GM21717 (cell line): ENCODE data around the gene HTR1D.
"Not testable (repeated sequence)": the region's sequence is repeated elsewhere in the genome, so short reads cannot be mapped to it uniquely, and the experiment has no call there.

Experiments used
- ATAC-seq: cut with Tn5 transposase; IDR thresholded peaks from one replicate; pipeline ENCODE4 v1.9.1; 2021; ENCODE audit warnings: mild to moderate bottlenecking, moderate library complexity; ENCODE audit not compliant: unreplicated experiment

The HTR1D gene

GRCh38 chr1:23216771-23217420 is 406 bp downstream of the HTR1D start:
- ATAC-seq = no peak

GRCh38 chr1:23215751-23216449 is 1.4 kb downstream of the HTR1D start:
- no peak for ATAC-seq

- no peak for ATAC-seq
These were observed 2.0 kb downstream of the HTR1D start for GRCh38 chr1:23215291-23215690.

- ATAC-seq = no peak
These were observed 2.7 kb downstream of the HTR1D start for GRCh38 chr1:23214640-23215039.

DNA sequence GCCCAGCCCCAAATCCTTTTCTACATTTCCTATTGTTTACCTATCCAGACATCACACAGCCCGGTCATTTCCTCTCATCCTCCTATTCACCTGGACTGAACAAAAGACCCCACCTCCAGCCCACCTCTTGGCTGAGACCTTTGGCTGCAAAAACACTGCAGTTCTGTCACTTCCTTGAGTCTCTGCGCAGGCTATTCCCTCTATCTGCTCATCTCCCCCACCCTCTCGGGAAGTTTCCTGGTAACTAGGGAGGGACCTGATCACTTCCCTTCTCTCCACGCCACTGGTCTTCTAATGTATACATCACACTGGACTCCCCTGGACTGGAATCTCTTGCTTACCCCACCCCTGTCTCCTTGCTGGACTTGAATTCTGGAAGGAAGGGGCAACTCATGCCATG is 5.3 kb downstream of the HTR1D start:
- ATAC-seq = no peak

DNA sequence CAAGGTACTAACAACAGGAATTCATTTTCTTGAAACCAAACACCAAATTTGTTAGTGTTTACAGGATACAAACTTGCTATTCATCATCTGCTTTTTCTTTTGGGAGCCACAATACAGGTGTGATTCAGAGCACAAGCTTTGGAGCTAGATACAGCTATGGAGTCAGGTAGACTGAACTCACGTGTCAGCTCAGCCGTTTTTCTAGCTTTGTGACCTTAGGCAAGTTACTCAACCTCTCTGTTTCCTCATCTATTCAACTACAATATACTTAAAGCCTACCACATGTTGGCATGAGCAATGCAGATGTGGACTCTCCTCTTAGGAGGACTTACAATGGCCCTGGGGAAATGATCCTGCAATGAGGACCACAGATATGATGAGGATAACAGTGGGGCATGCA is 6.3 kb downstream of the HTR1D start:
- ATAC-seq = no peak

- no peak for ATAC-seq
These were observed 6.9 kb downstream of the HTR1D start for GRCh38 chr1:23210351-23210785.

DNA sequence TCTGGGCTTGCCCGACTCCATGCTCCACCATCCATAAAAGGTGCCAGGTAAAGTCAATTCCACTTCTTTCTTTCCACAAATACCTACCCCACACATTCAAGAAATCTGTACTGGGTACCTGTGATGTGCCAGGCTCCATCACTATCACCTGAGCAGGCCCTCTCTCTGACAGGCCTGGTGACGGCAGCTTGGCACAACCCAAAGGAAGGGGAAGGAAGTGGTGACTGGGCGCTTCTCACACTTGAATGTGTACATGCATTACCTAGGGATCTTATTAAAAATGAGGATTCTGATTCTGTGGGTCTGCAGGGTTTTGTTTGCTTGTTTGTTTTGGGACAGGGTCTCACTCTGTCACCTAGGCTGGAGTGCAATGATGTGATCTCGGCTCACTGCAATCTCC is 7.5 kb downstream of the HTR1D start:
- ATAC-seq = no peak

DNA sequence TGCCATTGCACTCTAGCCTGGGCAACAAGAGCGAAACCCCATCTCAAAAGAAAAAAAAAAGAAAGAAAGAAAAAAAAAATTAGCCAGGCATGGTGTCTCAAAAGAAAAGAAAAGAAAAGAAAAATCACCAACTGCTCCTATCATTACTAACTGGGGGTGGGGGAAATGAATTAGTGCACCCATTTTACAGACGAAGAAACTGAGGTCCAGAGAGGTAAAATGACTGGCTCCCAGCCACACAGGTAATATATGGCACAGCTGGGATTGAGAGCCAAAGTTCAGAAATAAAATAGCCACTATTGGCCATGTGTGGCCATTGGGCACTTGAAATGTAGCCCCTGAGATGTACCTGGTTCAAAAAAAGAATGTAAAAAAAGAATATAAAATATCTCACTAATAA is 8.8 kb downstream of the HTR1D start:
- ATAC-seq = no peak

GRCh38 chr1:23207733-23208132 is 9.6 kb downstream of the HTR1D start:
- not testable (repeated sequence) for ATAC-seq

DNA sequence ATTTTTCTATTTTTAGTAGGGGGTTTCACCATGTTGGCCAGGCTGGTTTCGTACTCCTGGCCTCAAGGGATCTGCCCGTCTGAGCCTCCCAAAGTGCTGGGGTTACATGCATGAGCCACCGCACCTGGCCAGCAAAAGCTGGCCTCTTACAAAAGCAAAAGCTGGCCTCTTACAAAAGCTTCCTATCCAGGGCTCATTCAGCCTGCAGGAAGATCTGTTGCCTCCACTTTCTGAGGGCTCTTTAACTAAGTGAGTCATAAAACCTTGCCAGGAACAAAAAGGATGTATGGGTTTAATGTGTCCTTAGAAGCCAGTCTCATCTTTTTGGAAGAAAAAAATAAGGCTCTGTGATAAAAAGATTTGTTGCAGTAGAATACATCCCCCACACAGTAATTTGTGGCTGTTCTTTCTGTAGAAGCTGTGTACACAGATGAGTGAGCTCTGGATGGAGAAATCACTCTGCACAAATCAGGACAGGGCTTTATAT is 15.0 kb downstream of the HTR1D start:
- no peak for ATAC-seq

GRCh38 chr1:23200883-23201282 is 16.4 kb downstream of the HTR1D start:
- no peak for ATAC-seq

DNA sequence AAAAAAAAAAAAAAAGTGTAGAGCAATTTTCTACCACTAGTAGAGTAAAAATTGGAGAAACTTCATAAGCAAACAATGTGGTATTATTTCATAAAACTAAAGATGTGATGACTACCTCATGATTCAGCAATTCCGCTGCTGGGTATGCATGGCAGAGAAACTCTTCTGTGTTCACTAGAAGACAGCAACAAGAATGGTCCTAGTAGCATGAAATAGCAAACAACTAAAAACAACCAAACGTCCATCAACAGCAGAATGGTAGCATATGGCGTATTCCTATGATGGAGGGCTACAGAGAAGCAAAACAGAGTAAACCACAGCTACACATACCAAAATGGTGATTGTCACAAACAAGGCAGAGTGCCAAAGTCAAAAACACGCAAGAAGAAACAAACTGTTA is 18.9 kb downstream of the HTR1D start:
- no peak for ATAC-seq

DNA sequence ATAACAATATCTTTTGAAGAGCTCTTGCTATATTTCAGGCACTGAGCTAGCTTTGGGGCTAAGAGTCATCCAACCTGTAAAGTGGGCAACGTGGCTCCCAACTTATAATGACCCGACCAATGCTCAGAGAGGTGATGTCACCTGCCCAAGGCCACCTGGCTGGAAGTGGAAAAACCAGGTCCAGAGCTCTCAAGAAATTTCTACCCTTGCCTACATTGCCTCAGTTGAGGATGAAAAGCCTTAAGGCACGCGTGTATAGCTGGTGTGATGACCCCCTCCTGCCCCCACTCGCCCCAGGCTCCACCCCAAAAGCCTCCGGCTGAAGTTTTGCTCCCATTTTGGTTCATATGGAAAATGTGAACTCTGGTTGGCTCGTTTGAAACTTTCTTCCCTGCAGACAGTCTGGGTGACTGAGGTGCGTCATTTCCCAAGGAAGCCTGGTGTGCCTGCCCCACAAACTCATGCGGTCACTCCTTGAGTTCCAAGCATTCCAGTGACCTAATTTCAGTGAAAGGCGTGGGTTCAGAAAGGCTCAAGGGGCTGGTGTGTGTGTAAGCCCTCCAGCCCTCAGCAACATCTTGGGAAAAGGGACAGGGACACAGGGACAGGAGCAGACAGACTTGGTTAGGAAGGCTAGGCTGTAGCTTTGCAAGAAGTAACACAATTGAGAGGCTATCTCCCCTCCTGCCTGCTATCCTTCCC is 20.5 kb downstream of the HTR1D start:
- ATAC-seq = no peak

DNA sequence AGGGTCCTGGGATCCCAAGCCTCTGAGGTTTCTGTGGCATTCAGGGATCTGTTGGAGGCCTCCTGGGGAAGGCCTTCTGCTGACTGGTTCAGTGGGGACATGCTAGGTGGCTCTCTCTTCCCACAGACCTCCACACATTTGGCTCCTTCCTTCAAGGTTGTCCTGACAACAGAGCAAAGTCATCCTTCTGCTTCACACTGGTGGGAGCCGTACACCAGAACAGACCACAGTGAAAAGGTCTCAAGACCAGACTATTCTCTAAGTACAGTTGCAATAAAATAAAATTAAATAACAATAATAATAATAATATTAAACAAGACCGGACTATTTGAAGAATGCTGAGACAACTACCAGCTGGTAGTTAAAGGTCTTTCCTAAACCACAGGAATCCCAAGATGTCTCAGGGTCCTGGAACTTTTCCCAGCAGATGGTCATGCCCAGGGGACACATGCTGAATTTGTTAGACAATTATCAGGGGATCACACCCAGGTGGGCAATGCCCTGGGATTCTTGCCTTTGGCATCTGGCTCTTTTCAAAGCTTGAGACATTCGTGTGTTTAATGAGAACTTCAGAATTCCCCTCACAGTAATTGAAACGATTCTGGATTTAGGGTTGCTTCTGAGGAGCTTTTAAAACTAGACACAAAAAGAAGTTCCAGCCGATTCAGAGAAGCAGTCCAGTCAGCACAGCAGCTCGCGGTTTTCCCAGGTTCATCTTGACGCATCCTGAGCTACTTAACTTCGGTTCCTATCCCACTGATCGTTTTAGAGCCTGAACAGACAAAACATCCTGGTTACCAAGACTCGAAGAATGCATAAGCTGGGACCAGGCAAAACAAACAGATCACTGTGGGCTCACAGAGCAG is 22.9 kb downstream of the HTR1D start:
- no peak for ATAC-seq

DNA sequence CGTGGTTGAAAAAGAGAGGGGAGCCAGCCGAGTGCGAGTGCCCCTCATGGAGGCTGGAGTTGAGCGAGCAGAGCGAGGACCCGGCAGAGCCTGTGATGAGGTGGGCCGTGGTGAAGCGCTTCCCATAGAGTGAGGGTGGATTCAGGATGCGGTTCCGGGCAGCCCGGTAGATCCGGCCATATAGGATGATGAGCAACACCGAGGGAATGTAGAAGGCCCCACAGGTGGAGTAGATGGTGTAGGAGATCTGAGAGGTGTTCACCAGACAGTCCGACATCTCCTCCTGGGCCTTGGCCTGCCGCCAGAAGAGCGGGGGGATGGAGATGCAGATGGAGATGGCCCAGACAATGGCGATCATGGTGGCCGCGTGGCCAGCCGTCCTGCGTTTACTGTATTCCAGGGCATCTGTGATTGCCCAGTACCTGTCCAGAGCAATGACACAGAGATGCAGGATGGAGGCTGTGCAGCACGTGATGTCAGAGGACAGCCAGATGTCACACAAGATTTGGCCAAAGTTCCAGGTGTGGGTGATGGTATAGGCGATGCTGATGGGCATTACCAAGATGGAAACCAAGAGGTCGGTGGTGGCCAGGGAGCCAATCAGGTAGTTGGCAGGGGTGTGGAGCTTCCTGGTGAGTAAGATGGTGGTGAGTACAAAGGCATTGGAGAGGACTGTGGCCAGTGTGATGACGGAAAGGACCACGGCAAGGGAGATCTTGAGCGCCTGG is 23.7 kb downstream of the HTR1D start:
- no peak for ATAC-seq

DNA sequence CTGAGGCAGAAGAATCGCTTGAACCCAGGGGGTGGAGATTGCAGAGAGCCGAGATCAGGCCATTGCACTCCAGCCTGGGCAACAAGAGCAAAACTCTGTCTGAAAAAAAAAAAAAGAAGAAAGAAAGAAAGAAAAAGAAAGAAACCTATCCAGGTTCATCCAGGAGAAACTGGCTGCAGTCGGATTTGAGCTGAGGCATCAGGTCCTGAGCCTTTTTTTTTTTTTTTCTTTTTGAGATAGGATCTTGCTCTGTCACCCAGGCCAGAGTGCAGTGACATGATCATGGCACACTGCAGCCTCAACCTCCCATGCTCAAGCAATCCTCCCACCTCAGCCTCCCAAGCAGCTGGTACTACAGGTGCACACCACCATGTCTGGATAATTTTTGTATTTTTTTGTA is 26.1 kb downstream of the HTR1D start:
- ATAC-seq = no peak

DNA sequence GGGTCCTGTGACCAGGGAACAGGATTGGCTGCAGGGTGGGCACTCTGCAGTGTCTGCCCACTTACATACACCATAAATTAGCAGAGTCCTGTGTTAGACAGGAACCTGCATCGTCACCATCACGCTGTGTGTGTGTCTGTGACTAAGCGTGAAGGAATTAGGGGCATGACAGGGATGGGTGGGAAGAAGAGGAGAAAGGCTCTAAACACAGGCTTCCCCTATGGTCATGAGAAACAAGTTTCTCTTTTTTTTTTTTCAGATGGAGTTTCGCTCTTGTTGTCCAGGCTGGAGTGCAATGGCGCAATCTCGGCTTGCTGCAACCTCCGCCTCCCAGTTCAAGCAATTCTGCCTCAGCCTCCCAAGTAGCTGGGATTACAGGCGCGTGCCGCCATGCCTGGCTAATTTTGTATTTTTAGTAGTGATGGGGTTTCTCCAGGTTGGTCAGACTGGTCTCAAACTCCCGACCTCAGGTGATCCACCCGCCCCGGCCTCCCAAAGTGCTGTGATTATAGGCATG is 28.3 kb downstream of the HTR1D start:
- ATAC-seq = not testable (repeated sequence)

DNA sequence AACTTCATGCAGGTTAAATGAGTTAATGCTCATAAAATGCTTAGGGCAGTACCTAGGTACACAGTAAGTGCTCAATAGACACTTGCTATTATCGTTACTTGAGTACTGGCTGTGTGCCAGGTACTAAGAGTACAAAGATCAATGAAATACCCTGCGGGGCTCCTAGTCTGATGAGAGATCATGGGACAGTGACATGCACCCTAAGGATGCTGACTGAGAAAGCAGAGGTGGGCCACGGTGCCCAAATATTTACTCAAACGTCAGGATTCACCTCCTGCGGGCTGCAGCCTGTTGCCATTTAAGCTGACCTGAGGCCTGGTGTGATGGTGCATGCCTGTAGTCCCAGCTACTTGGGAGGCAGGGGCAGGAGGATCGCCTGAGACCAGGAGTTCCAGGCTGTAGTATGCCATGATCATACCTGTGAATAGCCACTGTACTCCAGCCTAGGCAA is 28.8 kb downstream of the HTR1D start:
- no peak for ATAC-seq

DNA sequence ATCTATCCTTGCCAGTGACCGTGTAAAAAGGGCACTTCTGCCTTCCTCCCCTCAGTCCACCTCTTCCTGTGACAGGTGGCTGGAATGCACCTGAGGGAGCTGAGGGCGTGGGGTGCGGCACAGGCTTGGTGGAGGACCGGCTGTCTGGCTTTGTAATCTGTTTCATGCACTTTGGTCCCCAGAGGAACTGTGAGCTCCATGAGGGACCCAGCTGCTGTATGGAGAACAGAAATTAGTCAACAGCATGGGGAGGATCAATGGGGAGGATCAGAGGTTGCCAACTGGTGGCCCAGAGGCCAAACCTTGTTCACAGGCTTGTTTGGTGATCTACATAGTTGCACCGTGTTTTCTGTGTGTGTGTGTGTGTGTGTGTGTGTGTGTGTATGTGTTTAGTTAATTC is 29.7 kb downstream of the HTR1D start:
- no peak for ATAC-seq
